ENCODE results near the gene MPHOSPH9. TPM values are rescaled to one million over a fixed set of nuclear protein-coding genes. Genes with fewer than 3 reads are reported as not detected.

MPHOSPH9 gene, protein sequence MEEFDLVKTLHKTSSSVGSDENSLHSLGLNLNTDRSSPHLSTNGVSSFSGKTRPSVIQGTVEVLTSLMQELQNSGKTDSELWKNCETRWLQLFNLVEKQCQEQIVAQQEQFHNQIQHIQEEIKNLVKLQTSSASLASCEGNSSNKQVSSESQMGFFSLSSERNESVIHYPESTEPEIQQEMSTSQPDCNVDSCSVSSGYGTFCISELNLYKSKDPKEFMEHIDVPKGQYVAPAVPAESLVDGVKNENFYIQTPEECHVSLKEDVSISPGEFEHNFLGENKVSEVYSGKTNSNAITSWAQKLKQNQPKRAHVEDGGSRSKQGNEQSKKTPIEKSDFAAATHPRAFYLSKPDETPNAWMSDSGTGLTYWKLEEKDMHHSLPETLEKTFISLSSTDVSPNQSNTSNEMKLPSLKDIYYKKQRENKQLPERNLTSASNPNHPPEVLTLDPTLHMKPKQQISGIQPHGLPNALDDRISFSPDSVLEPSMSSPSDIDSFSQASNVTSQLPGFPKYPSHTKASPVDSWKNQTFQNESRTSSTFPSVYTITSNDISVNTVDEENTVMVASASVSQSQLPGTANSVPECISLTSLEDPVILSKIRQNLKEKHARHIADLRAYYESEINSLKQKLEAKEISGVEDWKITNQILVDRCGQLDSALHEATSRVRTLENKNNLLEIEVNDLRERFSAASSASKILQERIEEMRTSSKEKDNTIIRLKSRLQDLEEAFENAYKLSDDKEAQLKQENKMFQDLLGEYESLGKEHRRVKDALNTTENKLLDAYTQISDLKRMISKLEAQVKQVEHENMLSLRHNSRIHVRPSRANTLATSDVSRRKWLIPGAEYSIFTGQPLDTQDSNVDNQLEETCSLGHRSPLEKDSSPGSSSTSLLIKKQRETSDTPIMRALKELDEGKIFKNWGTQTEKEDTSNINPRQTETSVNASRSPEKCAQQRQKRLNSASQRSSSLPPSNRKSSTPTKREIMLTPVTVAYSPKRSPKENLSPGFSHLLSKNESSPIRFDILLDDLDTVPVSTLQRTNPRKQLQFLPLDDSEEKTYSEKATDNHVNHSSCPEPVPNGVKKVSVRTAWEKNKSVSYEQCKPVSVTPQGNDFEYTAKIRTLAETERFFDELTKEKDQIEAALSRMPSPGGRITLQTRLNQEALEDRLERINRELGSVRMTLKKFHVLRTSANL
- total RNA-seq, result 100 to 1,000 TPM; 103 to 106 TPM

DNA sequence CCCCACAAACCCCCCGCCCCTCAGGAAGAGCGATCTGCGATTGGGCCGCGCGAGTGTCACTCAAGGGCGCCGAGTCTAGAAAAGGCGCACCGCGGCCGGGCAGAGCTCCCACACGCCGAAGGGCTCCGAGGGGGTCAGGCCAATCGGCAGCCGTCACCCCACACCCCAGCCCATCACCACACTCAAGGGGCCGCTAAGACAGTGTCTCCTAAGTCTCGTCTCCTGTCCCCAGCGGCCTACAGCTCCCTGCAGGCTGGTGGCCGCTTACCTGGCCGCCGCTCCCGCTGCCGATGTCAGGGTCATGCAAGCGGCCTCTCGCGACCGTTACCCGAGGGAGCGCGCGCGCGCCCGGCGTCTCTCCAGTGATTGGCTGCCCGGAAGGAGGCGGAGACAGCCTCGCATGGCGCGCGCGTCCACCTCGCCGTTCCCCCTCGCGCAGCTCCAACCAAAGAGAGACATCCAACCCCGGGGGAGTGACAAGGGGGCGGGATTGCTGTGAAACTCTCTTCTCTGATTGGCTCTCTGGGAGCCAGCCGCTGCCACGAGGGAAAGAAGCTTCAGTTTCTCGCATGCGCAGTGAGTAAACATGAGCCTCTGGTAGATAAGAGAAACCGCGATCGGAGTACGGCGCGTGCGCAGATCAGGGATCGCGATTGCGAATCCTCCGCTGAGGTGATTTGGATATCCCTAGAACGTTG is at the start of gene MPHOSPH9, which contains the start of gene MTRFR:
MPHOSPH9 (minus strand) TSS at position 335 of the 698 bp plus-strand sequence. CDS start 2,777 bp downstream, outside the sequence.
MTRFR (plus strand) TSS at position 630 of the 698 bp plus-strand sequence. CDS start 20,239 bp downstream, outside the sequence.

DNA sequence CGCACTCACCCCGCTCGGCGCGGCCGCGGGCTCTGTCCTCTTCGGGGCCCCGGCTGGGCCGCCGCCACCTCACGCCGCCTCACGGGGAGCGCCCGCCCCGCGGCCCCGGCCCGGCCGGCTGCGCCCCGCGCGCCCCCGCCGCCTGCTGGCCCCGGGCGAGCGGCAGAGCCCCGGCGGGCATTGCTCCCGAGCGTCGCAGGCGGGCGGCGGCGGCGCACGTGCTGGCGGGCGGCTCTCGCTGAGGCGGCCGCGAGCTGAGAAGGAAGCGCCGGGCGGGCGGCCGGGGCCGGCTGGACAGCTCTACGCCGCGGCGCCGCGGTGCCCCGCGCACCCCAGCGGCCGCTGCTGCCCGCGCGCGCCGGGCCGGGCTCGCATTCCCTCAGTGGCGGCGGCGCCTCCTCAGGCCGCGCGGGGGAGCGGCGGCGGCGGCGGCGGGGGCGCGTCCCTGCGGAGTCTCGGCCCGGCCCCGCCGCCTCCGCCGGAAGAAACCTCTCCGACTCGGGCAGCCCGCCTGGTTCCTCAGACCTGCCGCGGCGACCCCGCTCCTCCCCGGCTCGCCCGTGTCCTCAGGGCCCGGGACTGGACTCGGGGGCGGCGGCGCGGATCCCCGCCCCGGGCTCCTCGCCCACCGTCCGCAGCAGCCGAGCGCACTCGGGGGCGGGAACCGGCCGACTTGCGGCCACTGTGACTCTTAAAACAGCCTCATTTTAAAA is 82.0 kb downstream of the MPHOSPH9 start, which contains the start of gene PITPNM2:
PITPNM2 (minus strand) TSS at position 347 of the 713 bp plus-strand sequence. CDS start 116,500 bp downstream, outside the sequence.

Other genes starting within 250 kb of the MPHOSPH9 start
- 10 to 100 TPM; 29.9 to 31.1 TPM for gene PITPNM2, start 82.1 kb downstream of the MPHOSPH9 start, total RNA-seq
- gene MTRFR, start 295 bp upstream of the MPHOSPH9 start, total RNA-seq, result 10 to 100 TPM; 28.8 to 29.4 TPM
- gene CDK2AP1, start 38.7 kb upstream of the MPHOSPH9 start, total RNA-seq, result 10 to 100 TPM; 20.4 to 21.0 TPM
- gene SBNO1, start 131.7 kb upstream of the MPHOSPH9 start, total RNA-seq, result 10 to 100 TPM; 41.0 to 41.6 TPM
- gene KMT5A, start 151.0 kb upstream of the MPHOSPH9 start, total RNA-seq, result 10 to 100 TPM; 59.0 to 60.1 TPM
- 1 to 10 TPM; 7.4 to 7.5 TPM for gene RILPL2, start 203.5 kb upstream of the MPHOSPH9 start, total RNA-seq
- gene SNRNP35, start 225.0 kb upstream of the MPHOSPH9 start, total RNA-seq, result 10 to 100 TPM; 36.5 to 37.3 TPM

Measured in activated naive CD4-positive, alpha-beta T cell treated with anti-CD3 and anti-CD28 coated beads, Interleukin-2, amount 10 ng/mL, durations not matched to agents 5 hours and 36 hours (primary cell).